GM21515 (cell line): Measurements from ENCODE around the gene SND1.
"Not testable (repeated sequence)": the region's sequence is repeated elsewhere in the genome, so short reads cannot be mapped to it uniquely, and the experiment has no call there.

Experiments
- ATAC-seq: cut with Tn5 transposase; IDR thresholded peaks from one replicate; pipeline ENCODE4 v1.9.1; 2021; ENCODE audit not compliant: unreplicated experiment

Gene SND1

DNA sequence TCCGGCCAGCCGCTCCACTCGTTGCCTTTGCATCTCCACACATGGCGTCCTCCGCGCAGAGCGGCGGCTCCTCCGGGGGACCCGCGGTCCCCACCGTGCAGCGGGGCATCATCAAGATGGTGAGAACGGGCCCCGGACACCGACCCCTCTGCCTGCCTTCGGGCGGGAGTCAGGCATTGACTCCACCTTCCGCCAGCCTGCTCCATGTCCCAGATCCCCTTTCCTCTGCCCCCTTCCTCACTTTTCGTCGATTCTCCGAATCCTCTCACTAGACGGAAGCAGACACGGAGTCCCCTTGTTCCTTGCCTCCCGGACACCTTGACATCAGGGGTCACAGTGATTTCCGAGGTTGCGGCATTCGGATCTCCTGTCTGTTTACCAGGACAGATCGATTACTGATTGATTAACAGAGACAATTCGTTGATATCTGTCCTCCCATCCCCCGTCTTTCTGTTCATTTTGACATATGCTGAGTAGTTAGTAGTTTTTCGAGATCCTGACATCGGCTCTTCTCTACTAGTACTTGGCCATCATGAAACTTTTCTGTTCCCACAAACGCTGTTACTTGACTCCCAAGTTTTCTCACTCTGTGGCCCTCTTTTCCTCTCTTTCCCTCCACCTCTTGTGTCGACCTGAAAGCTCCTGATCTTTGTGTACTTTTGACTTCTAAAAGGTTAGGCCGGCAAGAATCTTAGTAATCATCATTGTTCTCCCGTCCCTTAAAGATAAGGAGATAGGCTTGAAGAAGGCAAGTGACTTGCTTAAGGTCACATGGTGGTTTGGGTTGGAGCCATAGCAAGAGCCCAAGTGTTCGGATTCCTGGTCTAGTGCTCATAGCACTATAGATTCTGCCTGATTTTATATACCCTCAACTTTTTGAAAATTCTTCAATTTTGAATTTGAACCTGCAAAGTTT is 597 bp downstream of the SND1 start:
- ATAC-seq, result peak; percentile 18

- no peak for ATAC-seq
These were observed 1.4 kb downstream of the SND1 start for GRCh38 chr7:127653396-127653795.

DNA sequence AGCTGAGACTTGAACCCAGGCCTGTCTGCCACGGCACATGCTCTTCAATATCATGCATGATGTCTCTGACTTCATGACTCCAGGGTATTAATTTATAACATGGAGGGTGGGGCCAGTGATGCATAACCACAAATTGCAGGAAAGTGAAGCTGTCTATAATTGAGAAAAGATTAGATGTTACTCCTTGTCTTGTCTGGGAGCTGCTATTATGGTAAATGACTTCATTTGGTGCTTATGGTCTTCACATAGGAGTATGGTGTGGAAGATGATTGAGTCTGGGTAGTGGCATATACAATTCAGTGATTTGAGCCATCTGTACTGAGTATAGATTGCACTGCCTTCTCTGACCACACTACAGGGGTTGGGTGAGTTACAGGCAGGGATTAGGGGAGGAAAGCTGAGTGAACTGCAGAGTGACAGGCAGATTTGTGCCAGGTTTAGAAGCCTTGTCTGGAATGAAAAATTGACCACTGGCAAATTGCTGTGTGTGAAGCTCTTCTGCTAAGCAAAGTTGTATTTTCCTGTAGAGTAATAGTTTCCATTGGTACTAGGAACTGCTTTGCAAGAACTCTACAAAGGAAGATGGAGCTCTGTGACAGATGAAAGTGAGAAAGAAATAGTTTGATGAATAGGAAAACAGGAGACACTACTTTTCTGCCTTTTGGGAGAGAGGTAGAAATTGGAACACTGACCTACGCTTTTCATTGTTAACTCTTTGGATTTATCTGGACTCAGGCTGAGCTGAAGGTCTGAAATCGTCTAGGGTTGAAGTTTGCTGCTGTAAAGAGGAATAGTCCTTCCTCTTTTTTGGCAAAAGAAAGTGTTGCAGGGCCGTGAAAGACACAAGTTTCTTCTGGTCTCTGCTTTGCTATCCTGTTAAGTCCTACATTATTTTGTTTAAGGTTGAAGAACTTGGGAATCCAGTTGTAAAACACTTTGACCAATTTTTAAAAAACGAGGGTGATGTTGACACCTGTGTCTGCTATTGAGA is 2.7 kb downstream of the SND1 start:
- no peak for ATAC-seq

DNA sequence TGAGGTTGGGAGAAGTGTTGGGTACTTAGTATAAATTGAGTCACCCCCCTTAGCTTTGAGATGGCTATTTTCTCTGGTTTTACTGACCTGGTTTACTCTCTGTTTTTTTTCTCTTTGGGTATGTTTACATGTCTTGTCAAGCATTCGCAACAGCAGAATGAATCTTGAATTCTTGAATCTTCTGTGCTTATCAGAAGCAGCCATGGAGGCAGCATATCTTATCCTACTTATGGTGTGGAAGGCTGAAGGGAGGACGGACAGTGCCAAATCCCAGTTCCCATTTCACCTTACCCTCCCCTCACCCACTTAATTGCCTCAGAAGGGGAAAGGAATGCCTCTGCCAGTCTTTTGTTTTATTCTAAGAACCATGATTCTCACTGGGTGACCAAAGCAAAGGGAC is 3.7 kb downstream of the SND1 start:
- no peak for ATAC-seq

DNA sequence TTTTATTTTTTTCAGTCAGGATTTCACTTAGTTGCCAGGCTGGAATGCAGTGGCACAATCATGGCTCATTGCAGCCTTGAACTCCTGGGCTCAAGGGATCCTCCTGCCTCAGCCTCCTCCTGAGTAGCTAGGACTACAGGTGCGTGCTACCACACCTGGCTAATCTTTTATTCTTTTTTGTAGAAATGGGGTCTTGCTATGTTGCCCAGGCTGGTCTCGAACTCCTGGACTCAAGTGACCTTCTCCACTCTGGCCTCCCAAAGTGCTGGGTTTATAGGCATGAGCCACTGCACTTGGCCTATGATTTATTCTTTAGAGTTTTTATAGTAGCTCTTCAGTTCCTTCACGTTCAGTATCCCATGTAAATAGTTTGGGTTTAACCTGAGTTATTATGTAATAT is 5.5 kb downstream of the SND1 start:
- ATAC-seq, result no peak

- no peak for ATAC-seq
These were observed 7.1 kb downstream of the SND1 start for GRCh38 chr7:127658970-127659630.

DNA sequence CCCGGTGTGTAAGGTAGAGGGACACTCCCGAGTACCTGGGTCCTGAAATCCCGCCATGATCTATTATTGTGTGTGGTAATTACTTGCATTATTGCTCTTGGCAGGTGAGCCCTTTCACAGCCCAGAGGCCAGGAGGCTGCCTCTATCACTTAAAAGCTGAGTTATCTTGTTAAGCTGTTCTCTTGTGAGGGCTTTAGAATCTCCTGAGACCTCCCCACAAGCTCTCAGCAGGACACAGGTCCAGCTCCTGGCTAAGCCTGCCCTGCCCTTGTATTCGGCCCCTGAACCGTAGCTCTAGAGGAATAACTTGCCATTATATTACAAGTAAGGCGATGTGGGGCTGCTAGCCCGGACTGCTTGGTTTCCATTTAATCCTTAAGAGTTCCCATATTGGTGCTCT is 13.9 kb downstream of the SND1 start:
- ATAC-seq, result no peak

- ATAC-seq, result no peak
These were observed 14.6 kb downstream of the SND1 start for GRCh38 chr7:127666602-127667001.

- no peak for ATAC-seq
These were observed 15.2 kb downstream of the SND1 start for GRCh38 chr7:127667017-127667670.

DNA sequence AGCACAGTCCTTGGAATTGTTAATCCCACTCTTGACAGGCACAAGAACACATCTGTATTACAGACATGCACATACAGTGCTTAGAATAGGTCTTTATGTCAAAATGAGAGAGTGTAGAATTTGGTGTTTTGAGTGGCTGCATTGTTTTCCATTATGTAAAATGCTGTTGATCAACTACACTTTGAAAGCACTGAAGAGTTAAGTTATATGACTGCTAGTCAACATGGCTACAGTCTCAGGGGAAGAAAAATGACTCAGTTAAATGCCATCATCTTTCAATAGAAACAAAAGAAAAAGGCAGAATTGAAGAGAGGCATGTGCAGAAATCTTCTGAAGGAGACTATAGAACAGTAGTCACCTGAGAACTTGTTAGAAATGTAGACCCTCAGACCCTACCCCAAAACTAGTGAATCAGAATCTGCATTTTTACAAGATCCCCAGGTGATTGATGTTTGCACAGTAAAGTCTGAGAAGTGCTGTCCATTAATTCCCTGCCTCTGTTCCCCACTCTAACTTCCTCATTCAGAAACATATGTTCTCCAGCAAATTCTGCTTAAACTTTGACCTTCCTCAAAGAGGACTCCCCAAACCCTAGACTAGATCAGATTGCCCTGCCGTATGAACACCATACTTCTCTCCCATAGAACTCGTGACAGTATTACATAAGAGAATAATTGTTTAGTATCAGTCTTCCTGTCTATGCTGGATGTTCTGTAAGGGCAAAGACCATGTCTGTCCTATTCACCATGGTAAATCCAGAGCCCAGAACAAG is 16.0 kb downstream of the SND1 start:
- ATAC-seq, result no peak

GRCh38 chr7:127671341-127671740 is 19.3 kb downstream of the SND1 start:
- ATAC-seq, result no peak

- no peak for ATAC-seq
These were observed 21.9 kb downstream of the SND1 start for GRCh38 chr7:127673902-127674301.

DNA sequence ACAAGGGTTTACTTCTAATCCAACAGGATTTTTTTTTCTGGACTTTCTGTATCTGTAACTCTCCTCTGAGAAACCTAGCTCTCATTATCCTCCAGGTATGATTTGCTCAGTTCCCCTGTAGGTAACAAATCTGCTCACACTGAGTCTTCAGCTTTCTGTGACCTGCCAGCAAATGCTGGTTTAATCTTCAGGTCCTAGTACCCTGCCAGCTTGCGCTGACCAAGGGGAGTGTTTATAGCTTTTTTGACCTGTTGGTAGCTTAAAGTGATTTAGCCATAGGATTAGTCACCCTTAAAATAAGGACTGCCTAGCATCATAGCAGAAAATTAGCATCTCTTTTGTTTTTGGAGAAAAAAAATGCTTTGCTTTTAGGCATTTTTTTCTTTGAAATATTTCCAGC is 22.4 kb downstream of the SND1 start:
- no peak for ATAC-seq

DNA sequence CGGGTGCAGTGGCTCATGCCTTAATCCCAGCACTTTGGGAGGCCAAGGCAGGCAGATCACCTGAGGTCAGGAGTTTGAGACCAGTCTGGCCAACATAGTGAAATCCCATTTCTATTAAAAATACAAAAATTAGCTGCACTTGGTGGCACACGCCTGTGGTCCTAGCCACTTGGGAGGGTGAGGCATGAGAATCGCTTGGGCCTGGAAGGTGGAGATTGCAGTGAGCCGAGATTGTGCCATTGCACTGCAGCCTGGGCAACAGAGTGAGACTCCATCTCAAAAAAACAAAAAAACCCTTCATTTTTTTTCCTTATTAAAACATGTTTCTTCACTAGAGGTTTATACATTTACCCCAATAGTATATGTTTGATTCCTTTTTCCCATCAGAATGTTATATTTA is 22.9 kb downstream of the SND1 start:
- not testable (repeated sequence) for ATAC-seq

DNA sequence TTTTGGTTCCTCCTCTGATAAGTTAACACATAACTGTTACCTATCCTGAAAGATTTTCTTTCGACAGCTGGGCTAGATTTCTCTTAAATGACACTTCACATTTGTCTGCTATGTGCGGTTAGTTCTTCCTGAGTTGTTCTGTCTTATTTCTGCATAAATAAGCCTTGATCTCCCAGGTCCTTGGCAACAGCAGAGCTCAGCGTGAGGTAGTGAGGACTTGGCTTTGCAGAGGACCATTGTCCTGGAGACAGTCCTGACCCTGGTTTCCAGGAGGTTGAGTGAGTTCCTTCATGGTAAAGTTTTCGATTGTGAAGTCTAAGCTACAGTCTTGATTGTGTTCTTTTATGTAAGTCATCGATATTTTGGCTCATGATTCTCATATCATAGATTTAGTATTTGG is 23.7 kb downstream of the SND1 start:
- no peak for ATAC-seq

- no peak for ATAC-seq
These were observed 25.6 kb downstream of the SND1 start for GRCh38 chr7:127677433-127678230.

DNA sequence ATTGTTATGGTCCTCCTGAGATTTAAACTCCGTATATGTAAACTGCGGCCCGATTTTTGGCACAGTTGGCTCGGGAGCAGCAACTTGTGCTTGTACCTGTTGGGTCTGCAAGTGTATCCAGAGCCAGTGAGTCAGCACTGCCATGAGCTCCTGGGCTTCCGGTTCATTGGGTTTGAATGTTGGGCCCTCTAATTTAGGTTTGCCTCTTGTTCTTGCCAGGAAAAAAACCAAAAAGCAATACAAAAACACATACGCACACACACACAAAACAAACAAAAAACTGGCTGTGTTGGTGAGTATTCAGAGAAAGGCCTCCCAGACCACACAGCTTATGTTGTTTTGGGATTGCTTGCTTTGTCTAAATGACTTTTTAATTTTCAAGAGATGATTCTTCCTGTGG is 26.3 kb downstream of the SND1 start:
- ATAC-seq, result no peak

- ATAC-seq, result peak; percentile 89
These were observed 27.0 kb downstream of the SND1 start for GRCh38 chr7:127678947-127679346.

DNA sequence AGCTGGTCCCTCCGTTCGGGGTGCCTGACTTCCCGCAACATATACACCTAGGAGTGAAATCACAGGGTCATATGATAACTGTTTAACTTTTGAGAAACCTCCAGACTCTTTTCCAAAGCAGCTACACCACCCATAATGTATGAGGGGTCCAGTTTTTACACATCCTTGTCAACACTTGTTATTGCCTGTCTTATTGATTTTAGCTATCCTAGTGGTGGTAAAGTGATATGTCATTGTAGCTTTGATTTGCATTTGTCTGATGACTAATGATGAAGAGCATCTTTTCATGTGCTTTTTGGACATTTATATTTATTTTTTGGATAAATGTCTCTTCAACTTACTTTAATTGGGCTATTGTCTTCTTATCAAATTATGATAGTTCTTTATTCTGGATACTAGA is 29.0 kb downstream of the SND1 start:
- no peak for ATAC-seq
